SK-N-SH (cell line): Measurements from ENCODE around the gene EFCAB11.

Source experiments
- CTCF ChIP-seq: fragments of 200-600 bp; sonication (generic); IDR thresholded peaks from 2 replicates; pipeline ENCODE4 v1.6.1; 2017; ENCODE audit warnings: antibody characterized with exemption, mild to moderate bottlenecking, moderate library complexity
- EP300 ChIP-seq, 2 experiments: IDR thresholded peaks; 2 replicates each; pipeline versions ENCODE4 v1.4.0 to v1.6.1; 2012; ENCODE audit warnings: borderline replicate concordance in 1 of 2, low read depth in 1 of 2, low read length in 1 of 2
- MAX ChIP-seq: IDR thresholded peaks from 2 replicates; pipeline ENCODE4 v1.4.0; 2012; ENCODE audit warnings: low read depth
- RCOR1 ChIP-seq: fragments of 150-350 bp; IDR thresholded peaks from 2 replicates; pipeline ENCODE4 v1.6.1; 2017; ENCODE audit warnings: antibody characterized with exemption, low read length
- RXRA ChIP-seq: IDR thresholded peaks from 2 replicates; pipeline ENCODE4 v1.4.0; 2012; ENCODE audit warnings: low read depth, mild to moderate bottlenecking, borderline replicate concordance
- ZBTB33 ChIP-seq: IDR thresholded peaks from 2 replicates; pipeline ENCODE4 v1.4.0; 2012; ENCODE audit warnings: low read depth, borderline replicate concordance

GRCh38 chr14:89986462-89987160, 32.1 kb upstream of the EFCAB11 start:
- no peak for TF ChIP-seq ZBTB33
- TF ChIP-seq RCOR1 = no peak
- no peak for TF ChIP-seq RXRA
- TF ChIP-seq CTCF = no peak
- TF ChIP-seq EP300 (IDR thresholded peaks at IDR 0.05; ENCODE audit: borderline replicate concordance in 1 of 2, low read depth in 1 of 2, low read length in 1 of 2) = no peak
- TF ChIP-seq MAX = no peak
